IMR-90 (cell line): Measurements from ENCODE around the gene PRRG2. TPM values are rescaled to one million over a fixed set of nuclear protein-coding genes. Genes with fewer than 3 reads are reported as not detected.

Source experiments
- ATAC-seq: fragments of 200-7000 bp; cut with Tn5 transposase; 2 replicates; pipeline ENCODE4 v1.9.1; 2020; ENCODE audit warnings: low read depth, mild to moderate bottlenecking, moderate library complexity
- BruUV-seq: library from RNA; stranded (reverse); fragments of 400-500 nt; replicated peaks from 2 replicates; lab custom pipeline; 2021; lab: Mats Ljungman, UMichigan
- CTCF ChIA-PET: fragments of 300-600 bp; formaldehyde crosslinking; extraction: SDS; loops from one replicate; lab custom pipeline; 2021; ENCODE audit warnings: antibody characterized with exemption; lab: Yijun Ruan, JAX
- POLR2A ChIA-PET: fragments of 300-600 bp; sonication (Branson Sonifier 250); formaldehyde crosslinking; loops from one replicate; lab custom pipeline; 2022; ENCODE audit warnings: antibody characterized with exemption; ENCODE audit not compliant: unreplicated experiment; lab: Charles Lee
- DNase-seq: peaks from one replicate; pipeline ENCODE4 v3.0.0; 2013
- H2AFZ ChIP-seq: replicated peaks from 2 replicates; pipeline ENCODE3; 2013; ENCODE audit warnings: low read length, mild to moderate bottlenecking; ENCODE audit not compliant: poor library complexity
- H2AK5ac ChIP-seq: 2 replicates; pipeline ENCODE4 v1.6.1; 2013; ENCODE audit warnings: low read depth, low read length, inconsistent platforms
- H2AK9ac ChIP-seq: replicated peaks from 2 replicates; pipeline ENCODE3; 2013; ENCODE audit warnings: mild to moderate bottlenecking, low read depth, low read length, moderate library complexity; ENCODE audit not compliant: poor library complexity
- H2BK120ac ChIP-seq: 2 replicates; pipeline ENCODE4 v1.6.1; 2013; ENCODE audit warnings: low read depth, low read length, inconsistent platforms
- H2BK15ac ChIP-seq: 3 replicates; pipeline ENCODE4 v1.6.1; 2013; ENCODE audit warnings: low read depth, low read length, inconsistent platforms
- H2BK20ac ChIP-seq: 2 replicates; pipeline ENCODE4 v1.6.1; 2013; ENCODE audit warnings: low read depth, mild to moderate bottlenecking, inconsistent platforms, low read length, moderate library complexity
- H2BK5ac ChIP-seq: 2 replicates; pipeline ENCODE4 v1.6.1; 2013; ENCODE audit warnings: mild to moderate bottlenecking, low read depth, low read length, inconsistent platforms; ENCODE audit not compliant: poor library complexity, severe bottlenecking
- H3K14ac ChIP-seq: replicated peaks from 2 replicates; pipeline ENCODE4 v1.6.1; 2013; ENCODE audit warnings: low read depth, low read length, inconsistent platforms
- H3K18ac ChIP-seq: 2 replicates; pipeline ENCODE4 v1.6.1; 2013; ENCODE audit warnings: low read depth, low read length, control low read depth
- H3K23ac ChIP-seq: 2 replicates; pipeline ENCODE4 v1.6.1; 2013; ENCODE audit warnings: low read depth, low read length, inconsistent platforms
- H3K27ac ChIP-seq: 2 replicates; pipeline ENCODE4 v1.5.1; 2013; ENCODE audit warnings: mild to moderate bottlenecking, control low read depth, low read length; ENCODE audit not compliant: insufficient read depth
- H3K27me3 ChIP-seq: 2 replicates; pipeline ENCODE4 v1.6.1; 2013; ENCODE audit warnings: low read length; ENCODE audit not compliant: control insufficient read depth, insufficient read depth
- H3K36me3 ChIP-seq: 2 replicates; pipeline ENCODE4 v1.6.1; 2013; ENCODE audit warnings: low read length, mixed read lengths; ENCODE audit not compliant: control insufficient read depth, insufficient read depth
- H3K4ac ChIP-seq: 2 replicates; pipeline ENCODE4 v1.6.1; 2013; ENCODE audit warnings: low read depth, low read length, inconsistent platforms
- H3K4me1 ChIP-seq: 2 replicates; pipeline ENCODE4 v1.6.1; 2013; ENCODE audit warnings: low read length, mixed read lengths; ENCODE audit not compliant: control insufficient read depth, insufficient read depth
- H3K4me2 ChIP-seq: 2 replicates; pipeline ENCODE4 v1.6.1; 2013; ENCODE audit warnings: low read depth, mild to moderate bottlenecking, control low read depth, low read length, moderate library complexity
- H3K4me3 ChIP-seq: 2 replicates; pipeline ENCODE4 v1.5.1; 2013; ENCODE audit warnings: low read depth, mild to moderate bottlenecking, control low read depth, low read length, moderate library complexity; ENCODE audit not compliant: insufficient read depth
- H3K56ac ChIP-seq: 2 replicates; pipeline ENCODE4 v1.6.1; 2013; ENCODE audit warnings: low read length, inconsistent platforms; ENCODE audit not compliant: insufficient read depth; ENCODE audit errors: extremely low read depth
- H3K79me1 ChIP-seq, 2 experiments: 2 replicates each; pipeline ENCODE4 v1.6.1; 2013; ENCODE audit warnings: low read length in 2 of 2, inconsistent platforms in 1 of 2, low read depth in 1 of 2
- H3K9ac ChIP-seq: 2 replicates; pipeline ENCODE4 v1.6.1; 2013; ENCODE audit warnings: low read depth, low read length, control low read depth
- H3K9me1 ChIP-seq: 2 replicates; pipeline ENCODE4 v1.6.1; 2013; ENCODE audit warnings: low read length, inconsistent platforms; ENCODE audit not compliant: insufficient read depth
- H3K9me3 ChIP-seq: 2 replicates; pipeline ENCODE4 v1.6.1; 2013; ENCODE audit warnings: low read length; ENCODE audit not compliant: control insufficient read depth, insufficient read depth
- H4K20me1 ChIP-seq: 2 replicates; pipeline ENCODE4 v1.6.1; 2013; ENCODE audit warnings: low read length, inconsistent platforms; ENCODE audit not compliant: insufficient read depth
- H4K5ac ChIP-seq: 2 replicates; pipeline ENCODE4 v1.6.1; 2013; ENCODE audit warnings: mild to moderate bottlenecking, low read depth, low read length, control low read depth
- H4K8ac ChIP-seq, 2 experiments: 2 replicates each; pipeline ENCODE4 v1.6.1; 2013; ENCODE audit warnings: low read depth in 2 of 2, low read length in 2 of 2, control low read depth in 1 of 2, inconsistent platforms in 1 of 2
- H4K91ac ChIP-seq: 2 replicates; pipeline ENCODE4 v1.6.1; 2013; ENCODE audit warnings: low read depth, low read length, inconsistent platforms; ENCODE audit not compliant: insufficient read depth
- CEBPB ChIP-seq: IDR thresholded peaks from 2 replicates; pipeline ENCODE4 v1.6.1; 2012; ENCODE audit warnings: low read depth, low read length, improper control_type of control experiment
- MAZ ChIP-seq: IDR thresholded peaks from 2 replicates; pipeline ENCODE4 v1.6.1; 2012; ENCODE audit warnings: low read depth, mild to moderate bottlenecking, low read length, improper control_type of control experiment, moderate library complexity, borderline replicate concordance
- RCOR1 ChIP-seq: IDR thresholded peaks from 2 replicates; pipeline ENCODE4 v1.6.1; 2012; ENCODE audit warnings: mild to moderate bottlenecking, low read length, improper control_type of control experiment; ENCODE audit not compliant: insufficient replicate concordance
- WGBS, 2 experiments: methylation state at CpG; one replicate each; pipeline versions ENCODE4 v1.1.5 to v1.1.7; 2013; ENCODE audit warnings: missing lambda C conversion rate in 2 of 2; ENCODE audit not compliant: insufficient read length in 1 of 2; ENCODE audit errors: extremely low coverage in 2 of 2; 5-methylcytosine and 5-hydroxymethylcytosine counted together
- dilution Hi-C: fragments of 300-500 bp; cut with HindIII; formaldehyde crosslinking; loops from one replicate; pipeline ENCODE4 v1.14.3; 2018; ENCODE audit warnings: low sequenced_read_pairs; ENCODE audit not compliant: unreplicated experiment
- in situ Hi-C: fragments of 300-500 bp; cut with MboI; formaldehyde crosslinking; loops from 3 replicates; pipeline ENCODE4 v1.14.3; 2019; ENCODE audit warnings: low sequenced_read_pairs, inconsistent platforms, mixed read lengths
- intact Hi-C: fragments of 100-400 bp; cut with micrococcal nuclease; formaldehyde crosslinking; loops from 2 replicates; pipeline ENCODE4 v1.10.0; 2022
- polyA plus RNA-seq, 3 experiments: library from polyadenylated mRNA; depleted of rRNA; stranded (reverse); fragments of >200 nt; gene quantifications; 2 replicates each; pipeline ENCODE4 v1.2.3, GENCODE V29; 2012; ENCODE audit warnings: low replicate concordance in 1 of 3
- total RNA-seq: library from RNA; depleted of rRNA; stranded (reverse); fragments of >200 nt; gene quantifications from 2 replicates; pipeline ENCODE4 v1.2.3, GENCODE V29; 2012

PRRG2 gene
- total and polyA plus RNA-seq, 2 of the 4 experiments (the other 2 are of a cell fraction), result 0.14 to 0.54 TPM

GRCh38 chr19:49573425-49573824 is 7.7 kb upstream of the PRRG2 start:
- in situ Hi-C loops, result loop anchor here (25.0 kb wide), 1 partner anchor 311 kb away; no protein-coding TSS in a partner anchor
- Histone ChIP-seq H3K23ac (no peak overlapping the region), H4K8ac (no peak overlapping the region), H4K91ac (no peak overlapping the region), H2AK5ac (no peak overlapping the region), H3K9me3 (no peaks in the 10 kb centered on the region), H3K79me1 (peaks cover 10 to 57% of the 10 kb centered on the region in 2 experiments; a peak in 3 of 4 replicates), H3K27ac (no peak overlapping the region), H2BK20ac (no peak overlapping the region), H3K9me1 (no peaks in the 10 kb centered on the region), H3K56ac (no peak overlapping the region), H3K9ac (no peak overlapping the region), H4K20me1 (peaks cover 32% of the 10 kb centered on the region), H2BK15ac (no peak overlapping the region), H3K4me3 (no peak overlapping the region), H3K14ac (no peak overlapping the region), H3K4me1 (no peaks in the 10 kb centered on the region), H2BK120ac (no peak overlapping the region), H4K5ac (no peak overlapping the region), H2AK9ac (no peak overlapping the region), H3K36me3 (peaks cover 9% of the 10 kb centered on the region), H3K4me2 (no peak overlapping the region), H2AFZ (no peak overlapping the region), H3K4ac (no peak overlapping the region), H2BK5ac (no peak overlapping the region), H3K27me3 (no peaks in the 10 kb centered on the region), H3K18ac (no peak overlapping the region)
- ATAC-seq, result no peak
- TF ChIP-seq CEBPB (no peak), MAZ (no peak), RCOR1 (no peak)
- POLR2A ChIA-PET, result no interaction called here
- intact Hi-C loops, result loop anchor here (5.0 kb wide), 1 partner anchor 109 kb away; no protein-coding TSS in a partner anchor
- WGBS, 2 experiments, result no CpG with 5 or more reads among the region's 3 CpGs
- CTCF ChIA-PET, result no interaction called here
- peak; percentile 20 for DNase-seq
- dilution Hi-C loops, result no loop called here
- BruUV-seq, result no TSS peak
